Heart right ventricle (tissue), 16 donors: Measurements from ENCODE around the gene NUP98. TPM values are rescaled to one million over a fixed set of nuclear protein-coding genes. Genes with fewer than 3 reads are reported as not detected.

Experiments
- ATAC-seq, 8 donors: fragments of 200-7000 bp; cut with Tn5 transposase; one replicate each; pipeline ENCODE4 v1.9.1; 2020; ENCODE audit warnings: mild to moderate bottlenecking in 8 of 8, moderate library complexity in 8 of 8, moderate number of reproducible peaks in 1 of 8
- DNase-seq, 2 donors: peaks; one replicate each; pipeline ENCODE4 v3.0.0-alpha.2; 2020
- H3K27ac ChIP-seq, 10 donors: fragments of 200-600 bp; sonication (generic) in 2 of 10; one replicate each; pipeline versions ENCODE4 v1.5.0 to v1.8.0; 2020 to 2022; ENCODE audit warnings: mild to moderate bottlenecking in 3 of 10
- H3K27me3 ChIP-seq, 7 donors: fragments of 200-600 bp; one replicate each; pipeline ENCODE4 v1.8.0; 2021 to 2022; ENCODE audit warnings: mild to moderate bottlenecking in 2 of 7
- H3K36me3 ChIP-seq, 9 donors: fragments of 200-600 bp; sonication (generic) in 1 of 9; one replicate each; pipeline versions ENCODE4 v1.5.0 to v1.8.0; 2020 to 2022; ENCODE audit warnings: mild to moderate bottlenecking in 2 of 9
- H3K4me1 ChIP-seq, 9 donors: fragments of 200-600 bp; sonication (generic) in 1 of 9; one replicate each; pipeline versions ENCODE4 v1.5.0 to v1.8.0; 2020 to 2022; ENCODE audit warnings: mild to moderate bottlenecking in 4 of 9
- H3K4me3 ChIP-seq, 10 donors: fragments of 200-600 bp; sonication (generic) in 2 of 10; one replicate each; pipeline versions ENCODE4 v1.5.0 to v1.8.0; 2020 to 2022; ENCODE audit warnings: mild to moderate bottlenecking in 7 of 10, moderate library complexity in 2 of 10
- H3K9me3 ChIP-seq, 11 donors: fragments of 200-600 bp in 10 of 11; sonication (generic) in 2 of 11; one replicate each; pipeline versions ENCODE4 v1.5.0 to v1.8.0; 2013 to 2022; ENCODE audit warnings: mild to moderate bottlenecking in 2 of 11, control low read depth in 1 of 11, moderate library complexity in 1 of 11
- WGBS, 2 donors: extraction: QIAGEN DNeasy Blood & Tissue Kit; methylation state at CpG; one replicate each; pipeline ENCODE4 v1.1.7; 2013; ENCODE audit warnings: inconsistent platforms in 1 of 2; 5-methylcytosine and 5-hydroxymethylcytosine counted together
- intact Hi-C, 10 donors: fragments of 100-400 bp; cut with DNase I; formaldehyde crosslinking; loops; one replicate each; pipeline versions ENCODE4 v1.11.1 to v1.14.2; 2022
- polyA plus RNA-seq, 2 donors: library from polyadenylated mRNA; stranded (reverse); fragments of 200-250 nt; gene quantifications; one replicate each; pipeline ENCODE4 v1.2.3, GENCODE V29; 2013
- total RNA-seq, 10 donors: library from RNA; stranded (reverse); fragmentation: NEBNext Ultra II Directional in 3 of 10; extraction: Animal tissue kit (Norgen Biotek cat#: 25700) in 3 of 10; gene quantifications; one replicate each; pipeline versions ENCODE4 v1.2.1 to v1.2.4, GENCODE V29; 2021 to 2023
- TF ChIP-seq, protein P1 (sequence below), 9 donors: fragments of 200-600 bp; sonication (generic) in 2 of 9; IDR thresholded peaks; one replicate each; pipeline versions ENCODE4 v1.5.0 to v1.8.0; 2021 to 2022; ENCODE audit warnings: antibody characterized with exemption in 9 of 9, mild to moderate bottlenecking in 5 of 9, moderate library complexity in 1 of 9
- donor health status: Arrhythmogenic right ventricular cardiomyopathy.
- donor health status: ischemic (EF 13 %, LVEDD 7.1; RV severe dilation, severe dysfunction).
- donor health status: healthy with polysubstance abuse.
- donor health status: DM: no; HTN: yes; CAD: no.
- donor health status: DM: no; HTN: no; CAD: no.
- donor health status: ischemic (EF 25% LVEDD 6.9; RV normal size, moderate dysfunction).
- donor health status: ischemic (EF 25% LVEDD 5.7; RV mildly dilated, moderate dysfunction).
- donor health status: healthy.
- donor health status: DM: yes; HTN: yes; CAD: no.
- donor health status: Ischemic cardiomyopathy.
- donor health status: ischemic (EF 35%, LVEDD 5.7; RV mildly dilated, moderate dysfunction).
- donor health status: nonischemic (EF 11% LVEDD 7.7; RV severe dilation, severe dysfunction).
- donor health status: DM: yes; HTN: yes; CAD: no.
- donor health status: PGD.
- donor health status: ischemic (EF 29% LVEDD 5.4; RV normal size, mild dysfunction).
- donor health status: nonischemic (EF 23%, LVEDD 6.1; RV moderate dilation, normal function).

Gene NUP98
- total and polyA plus RNA-seq, 12 donors = 11.1 to 65.5 (median 46.0) TPM

DNA sequence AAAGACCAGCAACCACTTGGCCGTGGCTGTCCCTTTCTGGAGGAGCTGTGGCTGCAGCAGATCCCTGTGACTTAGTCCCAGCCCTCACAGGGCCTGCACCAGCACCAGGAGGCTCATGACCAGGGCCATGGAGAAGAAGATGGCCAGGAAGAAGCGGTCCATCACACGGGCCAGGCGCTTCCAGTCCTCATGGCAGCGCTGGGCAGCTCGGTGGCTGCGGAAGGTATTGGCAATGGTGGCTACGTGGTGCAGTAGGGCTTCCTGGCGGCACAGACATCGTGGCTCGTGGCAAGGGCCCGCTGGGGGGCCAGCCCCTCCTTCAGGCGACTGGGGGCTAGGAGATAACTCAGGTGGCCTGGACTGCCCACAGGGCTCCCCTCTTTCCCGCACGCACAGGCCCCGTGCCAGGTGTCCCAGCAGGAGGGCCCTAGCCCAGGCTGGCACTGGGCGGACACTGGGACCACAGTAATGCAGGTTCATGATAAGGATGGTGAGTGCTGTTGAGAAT, 131.3 kb downstream of the NUP98 start:
- H3K4me1 ChIP-seq = peaks cover 0 to 20% (median 3%) of the 10 kb centered on the region in 9 donors
- H3K36me3 ChIP-seq = peaks cover 0 to 69% (median 4%) of the 10 kb centered on the region in 9 donors
- TF ChIP-seq, protein P1, sequence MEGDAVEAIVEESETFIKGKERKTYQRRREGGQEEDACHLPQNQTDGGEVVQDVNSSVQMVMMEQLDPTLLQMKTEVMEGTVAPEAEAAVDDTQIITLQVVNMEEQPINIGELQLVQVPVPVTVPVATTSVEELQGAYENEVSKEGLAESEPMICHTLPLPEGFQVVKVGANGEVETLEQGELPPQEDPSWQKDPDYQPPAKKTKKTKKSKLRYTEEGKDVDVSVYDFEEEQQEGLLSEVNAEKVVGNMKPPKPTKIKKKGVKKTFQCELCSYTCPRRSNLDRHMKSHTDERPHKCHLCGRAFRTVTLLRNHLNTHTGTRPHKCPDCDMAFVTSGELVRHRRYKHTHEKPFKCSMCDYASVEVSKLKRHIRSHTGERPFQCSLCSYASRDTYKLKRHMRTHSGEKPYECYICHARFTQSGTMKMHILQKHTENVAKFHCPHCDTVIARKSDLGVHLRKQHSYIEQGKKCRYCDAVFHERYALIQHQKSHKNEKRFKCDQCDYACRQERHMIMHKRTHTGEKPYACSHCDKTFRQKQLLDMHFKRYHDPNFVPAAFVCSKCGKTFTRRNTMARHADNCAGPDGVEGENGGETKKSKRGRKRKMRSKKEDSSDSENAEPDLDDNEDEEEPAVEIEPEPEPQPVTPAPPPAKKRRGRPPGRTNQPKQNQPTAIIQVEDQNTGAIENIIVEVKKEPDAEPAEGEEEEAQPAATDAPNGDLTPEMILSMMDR (IDR thresholded peaks at IDR 0.05) = no peak
- H3K27ac ChIP-seq = no peak overlapping the region
- ATAC-seq (no peak), DNase-seq (no peak)
- no peak overlapping the region for H3K4me3 ChIP-seq
- 95% methylated on average over 17 of the region's 17 CpGs for WGBS, 2 donors
- no peaks in the 10 kb centered on the region for H3K27me3 ChIP-seq
- intact Hi-C loops = no loop called here
- H3K9me3 ChIP-seq = no peaks in the 10 kb centered on the region

DNA sequence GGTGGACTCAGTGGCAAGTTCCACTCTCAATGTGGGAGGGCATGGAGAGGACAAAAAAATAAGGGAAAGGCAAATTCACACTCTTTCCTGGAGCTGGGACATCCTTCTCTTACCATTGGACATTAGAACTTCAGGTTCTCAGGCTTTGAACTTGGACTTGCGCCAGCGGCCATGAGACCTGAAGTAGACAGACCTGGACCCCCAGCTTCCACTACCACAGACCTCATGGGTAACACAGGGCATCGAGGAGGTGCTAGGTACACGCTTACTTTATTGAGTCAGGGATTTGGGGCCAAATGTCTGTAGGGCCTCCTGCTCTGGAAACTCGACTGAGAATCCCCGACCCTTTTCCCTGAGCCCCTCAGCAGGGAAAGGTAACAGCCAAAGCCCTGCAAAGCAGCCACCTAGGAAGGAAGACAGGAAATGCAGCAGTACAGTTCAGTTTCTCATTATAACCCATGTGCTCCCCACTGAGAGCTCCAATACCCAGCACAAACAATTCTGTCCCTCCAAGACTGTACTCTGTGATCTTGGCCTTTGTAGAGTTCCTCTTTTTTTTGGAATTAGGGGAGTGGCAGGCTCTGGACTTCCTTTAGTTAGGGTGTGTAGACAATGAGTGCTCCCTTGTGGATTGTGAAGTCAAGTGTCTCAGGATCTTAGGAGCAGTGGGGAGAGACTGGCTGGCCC, 131.9 kb downstream of the NUP98 start:
- Histone ChIP-seq H3K4me1 (peaks cover 0 to 20% (median 3%) of the 10 kb centered on the region in 9 donors), H3K27ac (no peak overlapping the region), H3K27me3 (no peaks in the 10 kb centered on the region), H3K36me3 (peaks cover 0 to 63% (median 4%) of the 10 kb centered on the region in 9 donors), H3K9me3 (no peaks in the 10 kb centered on the region), H3K4me3 (no peak overlapping the region)
- TF ChIP-seq, protein P1 (IDR thresholded peaks at IDR 0.05) = no peak
- DNase-seq = no peak
- peak in 1 of 8 donors; percentile 32 for ATAC-seq
- WGBS, 2 donors = 93 to 96% methylated on average over 6 of the region's 6 CpGs
- intact Hi-C loops = no loop called here

GRCh38 chr11:3664032-3664630, 133.2 kb downstream of the NUP98 start:
- Histone ChIP-seq H3K4me1 (peaks cover 0 to 8% (median 0%) of the 10 kb centered on the region in 9 donors), H3K4me3 (no peak overlapping the region), H3K36me3 (peaks cover 0 to 49% (median 4%) of the 10 kb centered on the region in 9 donors), H3K9me3 (no peaks in the 10 kb centered on the region), H3K27me3 (no peaks in the 10 kb centered on the region), H3K27ac (no peak overlapping the region)
- no peak for ATAC-seq
- TF ChIP-seq, protein P1 (IDR thresholded peaks at IDR 0.05) = no peak
- WGBS, 2 donors = 86 to 92% methylated on average over 10 of the region's 10 CpGs
- intact Hi-C loops = no loop called here
- no peak for DNase-seq

- no peaks in the 10 kb centered on the region for H3K9me3 ChIP-seq
- peaks cover 0 to 36% (median 4%) of the 10 kb centered on the region in 9 donors for H3K36me3 ChIP-seq
- intact Hi-C loops = no loop called here
- TF ChIP-seq, protein P1 (IDR thresholded peaks at IDR 0.05) = no peak
- H3K4me1 ChIP-seq = peaks cover 0 to 8% (median 0%) of the 10 kb centered on the region in 9 donors
- ATAC-seq = no peak
- no peaks in the 10 kb centered on the region for H3K27me3 ChIP-seq
- no peak overlapping the region for H3K27ac ChIP-seq
- DNase-seq = no peak
- H3K4me3 ChIP-seq = no peak overlapping the region
These were observed 134.5 kb downstream of the NUP98 start for GRCh38 chr11:3662856-3663255.
